Heart right ventricle (tissue), 16 donors: ENCODE measurements around the gene CEP131. TPM values are rescaled to one million over a fixed set of nuclear protein-coding genes. Genes with fewer than 3 reads are reported as not detected.

Experiments used
- ATAC-seq, 8 donors: fragments of 200-7000 bp; cut with Tn5 transposase; one replicate each; pipeline ENCODE4 v1.9.1; 2020; ENCODE audit warnings: mild to moderate bottlenecking in 8 of 8, moderate library complexity in 8 of 8, moderate number of reproducible peaks in 1 of 8
- DNase-seq, 2 donors: peaks; one replicate each; pipeline ENCODE4 v3.0.0-alpha.2; 2020
- H3K27ac ChIP-seq, 10 donors: fragments of 200-600 bp; sonication (generic) in 2 of 10; one replicate each; pipeline versions ENCODE4 v1.5.0 to v1.8.0; 2020 to 2022; ENCODE audit warnings: mild to moderate bottlenecking in 3 of 10
- H3K27me3 ChIP-seq, 7 donors: fragments of 200-600 bp; one replicate each; pipeline ENCODE4 v1.8.0; 2021 to 2022; ENCODE audit warnings: mild to moderate bottlenecking in 2 of 7
- H3K36me3 ChIP-seq, 9 donors: fragments of 200-600 bp; sonication (generic) in 1 of 9; one replicate each; pipeline versions ENCODE4 v1.5.0 to v1.8.0; 2020 to 2022; ENCODE audit warnings: mild to moderate bottlenecking in 2 of 9
- H3K4me1 ChIP-seq, 9 donors: fragments of 200-600 bp; sonication (generic) in 1 of 9; one replicate each; pipeline versions ENCODE4 v1.5.0 to v1.8.0; 2020 to 2022; ENCODE audit warnings: mild to moderate bottlenecking in 4 of 9
- H3K4me3 ChIP-seq, 10 donors: fragments of 200-600 bp; sonication (generic) in 2 of 10; one replicate each; pipeline versions ENCODE4 v1.5.0 to v1.8.0; 2020 to 2022; ENCODE audit warnings: mild to moderate bottlenecking in 7 of 10, moderate library complexity in 2 of 10
- H3K9me3 ChIP-seq, 11 donors: fragments of 200-600 bp in 10 of 11; sonication (generic) in 2 of 11; one replicate each; pipeline versions ENCODE4 v1.5.0 to v1.8.0; 2013 to 2022; ENCODE audit warnings: mild to moderate bottlenecking in 2 of 11, control low read depth in 1 of 11, moderate library complexity in 1 of 11
- CTCF ChIP-seq, 9 donors: fragments of 200-600 bp; sonication (generic) in 2 of 9; IDR thresholded peaks; one replicate each; pipeline versions ENCODE4 v1.5.0 to v1.8.0; 2021 to 2022; ENCODE audit warnings: antibody characterized with exemption in 9 of 9, mild to moderate bottlenecking in 5 of 9, moderate library complexity in 1 of 9
- WGBS, 2 donors: extraction: QIAGEN DNeasy Blood & Tissue Kit; methylation state at CpG; one replicate each; pipeline ENCODE4 v1.1.7; 2013; ENCODE audit warnings: inconsistent platforms in 1 of 2; 5-methylcytosine and 5-hydroxymethylcytosine counted together
- intact Hi-C, 10 donors: fragments of 100-400 bp; cut with DNase I; formaldehyde crosslinking; loops; one replicate each; pipeline versions ENCODE4 v1.11.1 to v1.14.2; 2022
- polyA plus RNA-seq, 2 donors: library from polyadenylated mRNA; stranded (reverse); fragments of 200-250 nt; gene quantifications; one replicate each; pipeline ENCODE4 v1.2.3, GENCODE V29; 2013
- total RNA-seq, 10 donors: library from RNA; stranded (reverse); fragmentation: NEBNext Ultra II Directional in 3 of 10; extraction: Animal tissue kit (Norgen Biotek cat#: 25700) in 3 of 10; gene quantifications; one replicate each; pipeline versions ENCODE4 v1.2.1 to v1.2.4, GENCODE V29; 2021 to 2023
- donor health status: Arrhythmogenic right ventricular cardiomyopathy.
- donor health status: ischemic (EF 13 %, LVEDD 7.1; RV severe dilation, severe dysfunction).
- donor health status: healthy with polysubstance abuse.
- donor health status: DM: no; HTN: yes; CAD: no.
- donor health status: DM: no; HTN: no; CAD: no.
- donor health status: ischemic (EF 25% LVEDD 6.9; RV normal size, moderate dysfunction).
- donor health status: ischemic (EF 25% LVEDD 5.7; RV mildly dilated, moderate dysfunction).
- donor health status: healthy.
- donor health status: DM: yes; HTN: yes; CAD: no.
- donor health status: Ischemic cardiomyopathy.
- donor health status: ischemic (EF 35%, LVEDD 5.7; RV mildly dilated, moderate dysfunction).
- donor health status: nonischemic (EF 11% LVEDD 7.7; RV severe dilation, severe dysfunction).
- donor health status: DM: yes; HTN: yes; CAD: no.
- donor health status: PGD.
- donor health status: ischemic (EF 29% LVEDD 5.4; RV normal size, mild dysfunction).
- donor health status: nonischemic (EF 23%, LVEDD 6.1; RV moderate dilation, normal function).

The CEP131 gene
- total and polyA plus RNA-seq, 12 donors, result 6.4 to 20.9 (median 8.0) TPM

DNA sequence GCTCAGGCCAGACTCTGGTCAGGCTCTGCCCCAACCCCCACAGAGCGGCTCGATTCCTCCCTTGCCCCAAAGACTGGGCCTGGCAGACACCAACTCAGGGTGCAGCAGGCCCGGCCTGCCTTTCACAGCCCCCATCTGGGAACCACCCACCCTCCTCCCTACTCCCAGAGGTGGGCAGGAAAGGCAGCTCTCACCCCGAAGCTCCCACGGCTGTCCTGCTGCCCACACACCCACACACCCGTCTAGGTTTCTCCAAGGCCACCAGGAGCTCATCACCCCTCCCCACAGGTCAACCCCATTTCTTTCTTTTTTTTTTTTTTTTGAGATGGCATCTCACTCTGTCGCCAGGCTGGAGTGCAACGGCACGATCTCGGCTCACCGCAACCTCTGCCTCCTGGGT, 3.8 kb downstream of the CEP131 start:
- 92 to 96% methylated on average over 11 of the region's 11 CpGs for WGBS, 2 donors
- H3K4me1 ChIP-seq, result peaks cover 7 to 24% (median 17%) of the 10 kb centered on the region in 9 donors
- no peak for ATAC-seq

DNA sequence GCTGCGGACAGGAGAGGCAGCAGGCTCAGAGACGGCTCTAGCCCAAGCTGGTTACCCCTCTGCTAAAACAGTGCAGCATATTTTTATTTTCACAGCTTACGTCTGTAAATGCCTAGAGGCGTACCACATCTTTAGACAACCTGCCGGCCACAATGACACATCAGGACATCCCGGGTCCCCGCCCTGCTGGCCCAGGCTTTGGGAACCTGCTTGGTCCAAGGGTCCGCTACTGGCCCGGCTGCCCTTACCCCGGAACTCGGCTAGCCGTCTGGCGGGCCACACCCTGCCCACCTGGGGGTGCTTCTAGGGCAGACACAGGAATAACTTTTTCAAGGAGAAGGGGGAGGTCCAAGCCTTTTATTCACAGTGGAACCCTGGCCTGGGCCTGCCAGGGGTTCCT, 4.3 kb downstream of the CEP131 start:
- Histone ChIP-seq H3K27ac (no peak overlapping the region), H3K4me3 (no peak overlapping the region), H3K4me1 (peaks cover 7 to 20% (median 14%) of the 10 kb centered on the region in 9 donors), H3K36me3 (peaks cover 0 to 22% (median 6%) of the 10 kb centered on the region in 9 donors), H3K27me3 (no peaks in the 10 kb centered on the region), H3K9me3 (no peaks in the 10 kb centered on the region)
- intact Hi-C loops, result no loop called here
- no peak for ATAC-seq
- 90% methylated on average over 13 of the region's 13 CpGs for WGBS, 2 donors
- no peak for TF ChIP-seq CTCF (IDR thresholded peaks at IDR 0.05)
- DNase-seq, result no peak

More for the DNA sequence above, 3.8 kb downstream of the CEP131 start:
- intact Hi-C loops, result no loop called here
- TF ChIP-seq CTCF (IDR thresholded peaks at IDR 0.05), result no peak
- DNase-seq, result no peak
- no peaks in the 10 kb centered on the region for H3K9me3 ChIP-seq
- H3K27me3 ChIP-seq, result no peaks in the 10 kb centered on the region
- H3K4me3 ChIP-seq, result no peak overlapping the region
- no peak overlapping the region for H3K27ac ChIP-seq
- H3K36me3 ChIP-seq, result peaks cover 0 to 22% (median 6%) of the 10 kb centered on the region in 9 donors

DNA sequence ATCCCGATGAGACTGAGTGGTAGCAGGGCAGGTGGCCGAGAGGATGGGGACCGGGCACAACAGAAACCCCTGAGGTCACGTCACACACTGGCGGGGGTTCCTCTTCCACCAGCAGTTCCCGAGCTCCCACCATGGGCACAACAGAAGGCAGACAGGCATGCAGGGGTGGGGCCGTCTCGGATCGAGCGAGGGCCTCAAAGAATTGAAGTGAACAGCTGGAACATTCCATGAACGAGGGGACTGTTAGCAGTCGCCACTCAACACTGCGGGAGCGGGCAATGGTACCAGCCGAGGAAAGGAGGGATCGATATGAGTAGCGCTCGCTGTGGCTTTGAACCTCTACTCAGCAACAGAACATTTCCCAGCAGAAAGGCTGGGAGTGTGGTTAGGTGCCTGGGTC, 5.3 kb downstream of the CEP131 start:
- intact Hi-C loops, result no loop called here
- 90 to 92% methylated on average over 18 of the region's 18 CpGs for WGBS, 2 donors
- Histone ChIP-seq H3K9me3 (no peaks in the 10 kb centered on the region), H3K4me1 (peaks cover 7 to 15% (median 12%) of the 10 kb centered on the region in 9 donors), H3K27me3 (no peaks in the 10 kb centered on the region), H3K4me3 (no peak overlapping the region), H3K36me3 (peaks cover 0 to 22% (median 6%) of the 10 kb centered on the region in 9 donors), H3K27ac (no peak overlapping the region)
- DNase-seq (no peak), ATAC-seq (no peak)
- no peak for TF ChIP-seq CTCF (IDR thresholded peaks at IDR 0.05)

DNA sequence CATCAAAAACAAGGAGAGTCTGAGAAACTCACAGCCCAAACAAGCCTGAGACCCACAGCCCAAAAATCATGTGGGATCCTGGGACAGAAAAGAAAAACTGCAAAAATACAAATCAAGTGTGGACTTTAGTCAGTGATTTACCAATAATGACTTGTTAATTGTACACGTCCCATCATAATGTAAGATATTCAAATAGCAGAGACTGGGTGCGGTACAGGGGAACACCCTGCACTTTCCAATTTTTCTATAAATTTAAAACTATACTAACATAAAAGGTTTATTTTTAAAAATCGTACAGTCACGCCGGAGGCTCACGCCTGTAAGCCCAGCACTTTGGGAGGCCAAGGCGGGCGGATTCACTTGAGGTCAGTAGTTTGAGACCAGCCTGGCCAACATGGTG, 8.8 kb downstream of the CEP131 start:
- DNase-seq (no peak), ATAC-seq (no peak)
- intact Hi-C loops, result no loop called here
- 96 to 97% methylated on average over 8 of the region's 8 CpGs for WGBS, 2 donors
- Histone ChIP-seq H3K27me3 (no peaks in the 10 kb centered on the region), H3K36me3 (peaks cover 0 to 13% (median 2%) of the 10 kb centered on the region in 9 donors), H3K4me1 (peaks cover 0 to 9% (median 0%) of the 10 kb centered on the region in 9 donors), H3K27ac (no peak overlapping the region), H3K4me3 (no peak overlapping the region), H3K9me3 (no peaks in the 10 kb centered on the region)
- TF ChIP-seq CTCF (IDR thresholded peaks at IDR 0.05), result no peak
